ENCODE measurements around the gene TRPV2. TPM values are rescaled to one million over a fixed set of nuclear protein-coding genes. Genes with fewer than 3 reads are reported as not detected.

Gene TRPV2
- total and polyA plus RNA-seq, 10 of the 15 experiments (the other 5 are each of a cell fraction or from before 2014, with no cell fraction given) = 8.9 to 94.4 (median 54.1) TPM

GRCh38 chr17:16462070-16462864 is 46.9 kb downstream of the TRPV2 start:
- ChIA-PET POLR2A (no interaction called here), RAD21 (ENCODE audit: unreplicated experiment) (no interaction called here), CTCF (interaction anchor here (1.0 kb wide), 1 partner anchor 10 kb away, joined by 3 read pairs; no protein-coding TSS in a partner anchor), SMC1A (ENCODE audit: uncharacterized antibody, unreplicated experiment) (no interaction called here)
- H3K27ac ChIP-seq (ENCODE audit: control insufficient read depth, insufficient read depth) = no peak overlapping the region
- no peaks in the 10 kb centered on the region for H4K20me1 ChIP-seq (ENCODE audit: control insufficient read depth, insufficient read depth)
- no peaks in the 10 kb centered on the region for H3K4me1 ChIP-seq (ENCODE audit: control insufficient read depth, insufficient read depth, low read length)
- WGBS (ENCODE audit: insufficient coverage, insufficient replicate concordance, low lambda C conversion rate, missing lambda C conversion rate) = 85% methylated on average over 18 of the region's 20 CpGs
- H3K4me3 ChIP-seq = no peak overlapping the region
- BruUV-seq (replicated peaks) = no TSS peak
- H3K9me3 ChIP-seq (replicated peaks; ENCODE audit: control insufficient read depth, insufficient read depth, low read length) = no peaks in the 10 kb centered on the region
- no peak overlapping the region for H2AFZ ChIP-seq (ENCODE audit: control insufficient read depth, low read depth, low read length)
- H3K4me2 ChIP-seq (ENCODE audit: control insufficient read depth, insufficient read depth) = no peak overlapping the region
- no peaks in the 10 kb centered on the region; a peak in 1 of 4 replicates for H3K36me3 ChIP-seq (ENCODE audit: control insufficient read depth in 2 of 2, insufficient read depth in 2 of 2, low read length in 1 of 2)
- TF ChIP-seq ZNF622 (IDR thresholded peaks at IDR 0.05) (no peak), CBX3 (IDR thresholded peaks at IDR 0.05; ENCODE audit: borderline replicate concordance, low read depth) (no peak), FOS (IDR thresholded peaks at IDR 0.05; ENCODE audit: borderline replicate concordance, extremely low read depth, insufficient read length) (no peak)
- no peak for DNase-seq (ENCODE audit: low read depth, low spot score)
- FAIRE-seq = no peak
- in situ Hi-C loops (cut with MboI) = no loop called here
- intact Hi-C loops (cut with micrococcal nuclease; ENCODE audit: unreplicated experiment) = no loop called here
- no peak for ATAC-seq
- H3K9ac ChIP-seq (ENCODE audit: control insufficient read depth, insufficient read depth, low read length) = no peak overlapping the region
- H3K79me2 ChIP-seq (ENCODE audit: control insufficient read depth, insufficient read depth, low read length) = no peaks in the 10 kb centered on the region
- H3K27me3 ChIP-seq (replicated peaks in 1 of 2; ENCODE audit: control insufficient read depth in 2 of 2, insufficient read depth in 2 of 2, low read length in 1 of 2) = no peaks in the 10 kb centered on the region

- DNase-seq (ENCODE audit: low read depth, low spot score) (no peak), FAIRE-seq (no peak), ATAC-seq (no peak)
- Histone ChIP-seq H3K27ac (ENCODE audit: control insufficient read depth, insufficient read depth) (no peak overlapping the region), H3K4me3 (no peak overlapping the region), H3K9ac (ENCODE audit: control insufficient read depth, insufficient read depth, low read length) (no peak overlapping the region), H3K27me3 (replicated peaks in 1 of 2; ENCODE audit: control insufficient read depth in 2 of 2, insufficient read depth in 2 of 2, low read length in 1 of 2) (no peaks in the 10 kb centered on the region), H3K36me3 (ENCODE audit: control insufficient read depth in 2 of 2, insufficient read depth in 2 of 2, low read length in 1 of 2) (no peaks in the 10 kb centered on the region; a peak in 1 of 4 replicates), H2AFZ (ENCODE audit: control insufficient read depth, low read depth, low read length) (no peak overlapping the region), H4K20me1 (ENCODE audit: control insufficient read depth, insufficient read depth) (no peaks in the 10 kb centered on the region), H3K9me3 (replicated peaks; ENCODE audit: control insufficient read depth, insufficient read depth, low read length) (no peaks in the 10 kb centered on the region), H3K4me2 (ENCODE audit: control insufficient read depth, insufficient read depth) (no peak overlapping the region), H3K4me1 (ENCODE audit: control insufficient read depth, insufficient read depth, low read length) (no peaks in the 10 kb centered on the region), H3K79me2 (ENCODE audit: control insufficient read depth, insufficient read depth, low read length) (no peaks in the 10 kb centered on the region)
- ChIA-PET SMC1A (ENCODE audit: uncharacterized antibody, unreplicated experiment) (no interaction called here), CTCF (interaction anchor here (0.6 kb wide), 1 partner anchor 100 kb away, joined by 3 read pairs; no protein-coding TSS in a partner anchor), RAD21 (ENCODE audit: unreplicated experiment) (no interaction called here), POLR2A (no interaction called here)
- intact Hi-C loops (cut with micrococcal nuclease; ENCODE audit: unreplicated experiment) = no loop called here
- in situ Hi-C loops (cut with MboI) = no loop called here
- BruUV-seq (replicated peaks) = no TSS peak
- WGBS (ENCODE audit: insufficient coverage, insufficient replicate concordance, low lambda C conversion rate, missing lambda C conversion rate) = 74% methylated on average over 13 of the region's 13 CpGs
- TF ChIP-seq BCL3 (IDR thresholded peaks at IDR 0.05; ENCODE audit: borderline replicate concordance, insufficient read depth, low read depth, low read length, poor library complexity, severe bottlenecking) (no peak), POU2F2 (IDR thresholded peaks at IDR 0.05; ENCODE audit: borderline replicate concordance, low read depth, low read length) (no peak), ZBTB33 (IDR thresholded peaks at IDR 0.05) (no peak)
These were observed 48.3 kb downstream of the TRPV2 start for GRCh38 chr17:16463358-16464302.

All from GM12878 (cell line).